ENCODE data around the gene MARK4. TPM values are rescaled to one million over a fixed set of nuclear protein-coding genes. Genes with fewer than 3 reads are reported as not detected.

MARK4 gene
- total and polyA plus RNA-seq, 9 donors: 14.2 to 53.3 (median 43.1) TPM

DNA sequence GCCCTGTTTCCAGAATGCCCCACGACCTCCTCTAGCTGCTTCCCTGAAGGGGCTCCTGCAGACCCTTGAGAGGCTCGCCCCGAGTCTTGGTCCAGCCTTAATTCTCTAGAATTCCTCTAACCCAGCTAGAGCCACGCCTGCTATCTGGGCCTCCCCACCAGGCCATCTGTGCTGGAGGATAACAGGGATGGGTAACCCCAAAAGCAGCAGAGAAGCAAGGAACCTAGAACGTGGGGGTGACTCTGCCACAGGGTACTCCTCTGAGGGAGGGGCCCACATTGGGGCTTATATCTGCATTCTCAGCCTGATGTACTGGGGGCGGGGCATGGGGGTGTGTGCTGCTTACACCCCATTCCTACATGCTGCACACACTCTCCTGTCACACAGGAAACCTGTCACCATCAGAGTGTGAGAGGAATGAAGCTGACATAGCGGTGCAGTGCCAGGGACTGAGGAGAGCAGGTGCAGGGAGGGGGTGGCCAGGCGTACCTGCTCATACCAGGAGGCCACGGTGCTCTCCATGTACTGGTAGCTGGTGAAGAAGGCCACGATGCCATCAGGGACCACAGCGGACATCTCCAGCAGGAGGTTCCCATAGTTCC lies 103.3 kb downstream of the MARK4 start:
- TF ChIP-seq EP300 (IDR thresholded peaks at IDR 0.05): no peak
- TF ChIP-seq POLR2A (IDR thresholded peaks at IDR 0.05): no peak
- TF ChIP-seq CTCF (IDR thresholded peaks at IDR 0.05): no peak
- WGBS, 3 donors: 90 to 96% (median 90%) methylated on average over 11 of the region's 11 CpGs
- Histone ChIP-seq H3K4me3 (no peak overlapping the region), H3K36me3 (no peaks in the 10 kb centered on the region), H3K27me3 (no peaks in the 10 kb centered on the region), H3K27ac (no peak overlapping the region), H3K9me3 (no peaks in the 10 kb centered on the region), H3K4me1 (ENCODE audit: insufficient read depth) (no peaks in the 10 kb centered on the region)
- no peak for DNase-seq
- intact Hi-C loops (cut with DNase I): no loop called here

Other genes starting within 250 kb of the MARK4 start
- 10 to 100 TPM in 5 of 7 donors, 1 to 10 TPM in 2; 5.4 to 23.2 (median 10.4) TPM for gene RELB, start 249.8 kb upstream of the MARK4 start, total RNA-seq
- gene RELB, start 249.8 kb upstream of the MARK4 start, polyA plus RNA-seq: 1 to 10 TPM; 3.0 to 7.1 TPM
- 100 to 1,000 TPM in 2 of 7 donors, 10 to 100 TPM in 5; 52.3 to 113 (median 80.3) TPM for gene CLASRP, start 212.2 kb upstream of the MARK4 start, total RNA-seq
- 10 to 100 TPM; 29.5 to 82.1 TPM for gene CLASRP, start 212.2 kb upstream of the MARK4 start, polyA plus RNA-seq
- 1 to 10 TPM in 1 of 7 donors, under 1 TPM in 6; 0.24 to 2.4 (median 0.52) TPM for gene ZNF296, start 174.8 kb upstream of the MARK4 start, total RNA-seq
- under 1 TPM in 1 of 2 donors, not detected in 1; 0.29 TPM for gene ZNF296, start 174.8 kb upstream of the MARK4 start, polyA plus RNA-seq
- gene GEMIN7, start 172.0 kb upstream of the MARK4 start, total RNA-seq: 10 to 100 TPM; 10.4 to 16.0 (median 12.1) TPM
- gene GEMIN7, start 172.0 kb upstream of the MARK4 start, polyA plus RNA-seq: 10 to 100 TPM in 1 of 2 donors, 1 to 10 TPM in 1; 9.7 to 11.7 TPM
- 10 to 100 TPM; 18.5 to 28.4 (median 23.1) TPM for gene PPP1R37, start 158.1 kb upstream of the MARK4 start, total RNA-seq
- 10 to 100 TPM in 1 of 2 donors, 1 to 10 TPM in 1; 5.5 to 19.5 TPM for gene PPP1R37, start 158.1 kb upstream of the MARK4 start, polyA plus RNA-seq
- under 1 TPM; 0.15 to 0.57 (median 0.20) TPM for gene NKPD1, start 90.3 kb upstream of the MARK4 start, total RNA-seq
- gene NKPD1, start 90.3 kb upstream of the MARK4 start, polyA plus RNA-seq: under 1 TPM in 1 of 2 donors, not detected in 1; 0.11 TPM
- gene TRAPPC6A, start 73.0 kb upstream of the MARK4 start, total RNA-seq: 10 to 100 TPM; 14.2 to 32.9 (median 23.4) TPM
- gene TRAPPC6A, start 73.0 kb upstream of the MARK4 start, polyA plus RNA-seq: 10 to 100 TPM in 1 of 2 donors, 1 to 10 TPM in 1; 1.8 to 33.7 TPM
- gene BLOC1S3, start 72.5 kb upstream of the MARK4 start, total RNA-seq: 10 to 100 TPM in 4 of 7 donors, 1 to 10 TPM in 3; 4.1 to 12.6 (median 11.9) TPM
- gene BLOC1S3, start 72.5 kb upstream of the MARK4 start, polyA plus RNA-seq: 10 to 100 TPM in 1 of 2 donors, 1 to 10 TPM in 1; 5.2 to 11.3 TPM
- 1 to 10 TPM in 5 of 7 donors, under 1 TPM in 1, not detected in 1; 0.80 to 3.2 (median 1.4) TPM for gene EXOC3L2, start 5.9 kb upstream of the MARK4 start, total RNA-seq
- 1 to 10 TPM in 1 of 2 donors, under 1 TPM in 1; 0.63 to 1.4 TPM for gene EXOC3L2, start 5.9 kb upstream of the MARK4 start, polyA plus RNA-seq
- under 1 TPM in 3 of 7 donors, not detected in 4; 0.55 to 0.85 (median 0.78) TPM for gene CKM, start 71.6 kb downstream of the MARK4 start, total RNA-seq
- gene CKM, start 71.6 kb downstream of the MARK4 start, polyA plus RNA-seq: under 1 TPM; 0.10 to 0.52 TPM
- gene KLC3, start 89.5 kb downstream of the MARK4 start, total RNA-seq: 1 to 10 TPM in 1 of 7 donors, under 1 TPM in 2, not detected in 4; 0.30 to 7.1 (median 0.41) TPM
- under 1 TPM in 1 of 2 donors, not detected in 1; 0.30 TPM for gene KLC3, start 89.5 kb downstream of the MARK4 start, polyA plus RNA-seq
- 10 to 100 TPM in 6 of 7 donors, 1 to 10 TPM in 1; 6.3 to 18.6 (median 17.3) TPM for gene ERCC2, start 119.3 kb downstream of the MARK4 start, total RNA-seq
- 10 to 100 TPM; 13.1 to 13.3 TPM for gene ERCC2, start 119.3 kb downstream of the MARK4 start, polyA plus RNA-seq
- 10 to 100 TPM in 5 of 7 donors, 1 to 10 TPM in 2; 6.8 to 29.1 (median 16.7) TPM for gene PPP1R13L, start 153.8 kb downstream of the MARK4 start, total RNA-seq
- gene PPP1R13L, start 153.8 kb downstream of the MARK4 start, polyA plus RNA-seq: 10 to 100 TPM; 10.6 to 13.3 TPM
- gene POLR1G, start 155.4 kb downstream of the MARK4 start, total RNA-seq: 1 to 10 TPM; 1.5 to 8.5 (median 6.5) TPM
- 1 to 10 TPM; 2.7 to 5.4 TPM for gene POLR1G, start 155.4 kb downstream of the MARK4 start, polyA plus RNA-seq
- gene ERCC1, start 172.6 kb downstream of the MARK4 start, total RNA-seq: 10 to 100 TPM; 70.7 to 98.6 (median 83.9) TPM
- 10 to 100 TPM; 41.1 to 64.3 TPM for gene ERCC1, start 172.6 kb downstream of the MARK4 start, polyA plus RNA-seq
- gene FOSB, start 216.7 kb downstream of the MARK4 start, total RNA-seq: 100 to 1,000 TPM in 3 of 7 donors, 10 to 100 TPM in 2, 1 to 10 TPM in 2; 2.9 to 295 (median 44.3) TPM
- gene FOSB, start 216.7 kb downstream of the MARK4 start, polyA plus RNA-seq: 100 to 1,000 TPM in 1 of 2 donors, 1 to 10 TPM in 1; 4.9 to 142 TPM
- gene RTN2, start 245.8 kb downstream of the MARK4 start, total RNA-seq: 1 to 10 TPM in 5 of 7 donors, under 1 TPM in 2; 0.63 to 4.7 (median 2.5) TPM
- gene RTN2, start 245.8 kb downstream of the MARK4 start, polyA plus RNA-seq: 1 to 10 TPM; 3.0 to 5.0 TPM
- gene PPM1N, start 247.2 kb downstream of the MARK4 start, total RNA-seq: 1 to 10 TPM in 3 of 7 donors, under 1 TPM in 3, not detected in 1; 0.40 to 1.7 (median 1.0) TPM
- gene PPM1N, start 247.2 kb downstream of the MARK4 start, polyA plus RNA-seq: under 1 TPM; 0.21 to 0.93 TPM

Measured in ovary (tissue), 9 donors.